Measurements from ENCODE around the gene FGD6.
"Not testable (repeated sequence)": the region's sequence is repeated elsewhere in the genome, so short reads cannot be mapped to it uniquely, and the experiment has no call there.

Gene FGD6

DNA sequence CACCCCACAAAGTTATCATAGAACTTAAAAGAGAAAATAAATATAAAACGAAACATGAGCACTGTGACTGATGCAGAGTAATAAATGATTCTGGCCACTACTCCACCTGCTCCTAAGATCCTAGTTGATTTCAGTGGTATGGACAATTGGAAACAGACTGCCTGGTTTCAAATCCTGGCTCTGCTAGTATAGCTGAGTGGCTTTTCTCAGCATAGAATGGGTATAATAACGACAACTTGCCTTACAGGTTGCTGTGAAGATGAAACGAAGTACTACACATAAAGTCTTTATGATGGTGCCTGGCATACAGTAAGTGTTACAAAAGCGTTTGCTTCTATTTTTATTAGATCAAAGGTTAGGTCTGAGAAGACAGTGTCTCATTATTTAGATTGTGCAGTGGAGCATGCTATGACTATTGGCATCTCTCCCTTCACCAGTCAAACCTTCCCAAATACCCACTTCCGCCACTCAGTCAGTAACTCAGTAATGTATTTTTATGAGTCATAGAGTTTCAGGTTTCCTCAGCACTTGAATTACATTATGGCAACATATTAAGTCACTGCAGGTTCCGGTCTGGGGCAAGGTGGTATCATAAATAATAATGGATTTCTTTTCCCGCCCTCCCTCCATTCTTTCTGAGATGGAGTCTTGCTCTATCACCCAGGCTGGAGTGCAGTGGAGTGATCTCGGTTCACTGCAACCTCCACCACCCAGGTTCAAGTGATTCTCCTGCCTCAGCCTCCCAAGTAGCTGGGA, 114.2 kb downstream of the FGD6 start:
- TF ChIP-seq, protein P1, sequence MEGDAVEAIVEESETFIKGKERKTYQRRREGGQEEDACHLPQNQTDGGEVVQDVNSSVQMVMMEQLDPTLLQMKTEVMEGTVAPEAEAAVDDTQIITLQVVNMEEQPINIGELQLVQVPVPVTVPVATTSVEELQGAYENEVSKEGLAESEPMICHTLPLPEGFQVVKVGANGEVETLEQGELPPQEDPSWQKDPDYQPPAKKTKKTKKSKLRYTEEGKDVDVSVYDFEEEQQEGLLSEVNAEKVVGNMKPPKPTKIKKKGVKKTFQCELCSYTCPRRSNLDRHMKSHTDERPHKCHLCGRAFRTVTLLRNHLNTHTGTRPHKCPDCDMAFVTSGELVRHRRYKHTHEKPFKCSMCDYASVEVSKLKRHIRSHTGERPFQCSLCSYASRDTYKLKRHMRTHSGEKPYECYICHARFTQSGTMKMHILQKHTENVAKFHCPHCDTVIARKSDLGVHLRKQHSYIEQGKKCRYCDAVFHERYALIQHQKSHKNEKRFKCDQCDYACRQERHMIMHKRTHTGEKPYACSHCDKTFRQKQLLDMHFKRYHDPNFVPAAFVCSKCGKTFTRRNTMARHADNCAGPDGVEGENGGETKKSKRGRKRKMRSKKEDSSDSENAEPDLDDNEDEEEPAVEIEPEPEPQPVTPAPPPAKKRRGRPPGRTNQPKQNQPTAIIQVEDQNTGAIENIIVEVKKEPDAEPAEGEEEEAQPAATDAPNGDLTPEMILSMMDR (IDR thresholded peaks at IDR 0.05; ENCODE audit: borderline replicate concordance, insufficient read depth, low read depth, low read length): no peak
- no peak overlapping the region for H3K4me3 ChIP-seq (ENCODE audit: low read depth, low read length)

DNA sequence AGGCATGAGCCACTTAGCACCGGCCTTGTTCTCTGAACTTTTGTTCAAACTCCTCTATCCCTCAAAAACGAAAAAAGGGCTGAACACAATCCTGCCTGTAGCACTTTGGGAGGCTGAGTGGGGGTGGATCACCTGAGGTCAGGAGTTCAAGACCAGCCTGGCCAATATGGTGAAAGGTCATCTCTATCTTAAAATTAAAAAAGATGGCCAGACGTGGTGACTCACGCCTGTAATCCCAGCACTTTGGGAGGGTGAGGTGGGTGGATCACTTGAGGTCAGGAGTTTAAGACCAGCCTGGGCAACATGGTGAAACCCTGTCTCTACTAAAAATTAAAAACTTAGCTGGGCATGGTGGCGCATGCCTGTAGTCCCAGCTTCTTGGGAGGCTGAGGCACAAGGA, 115.3 kb downstream of the FGD6 start:
- H3K4me3 ChIP-seq (ENCODE audit: low read depth, low read length): not testable (repeated sequence)

DNA sequence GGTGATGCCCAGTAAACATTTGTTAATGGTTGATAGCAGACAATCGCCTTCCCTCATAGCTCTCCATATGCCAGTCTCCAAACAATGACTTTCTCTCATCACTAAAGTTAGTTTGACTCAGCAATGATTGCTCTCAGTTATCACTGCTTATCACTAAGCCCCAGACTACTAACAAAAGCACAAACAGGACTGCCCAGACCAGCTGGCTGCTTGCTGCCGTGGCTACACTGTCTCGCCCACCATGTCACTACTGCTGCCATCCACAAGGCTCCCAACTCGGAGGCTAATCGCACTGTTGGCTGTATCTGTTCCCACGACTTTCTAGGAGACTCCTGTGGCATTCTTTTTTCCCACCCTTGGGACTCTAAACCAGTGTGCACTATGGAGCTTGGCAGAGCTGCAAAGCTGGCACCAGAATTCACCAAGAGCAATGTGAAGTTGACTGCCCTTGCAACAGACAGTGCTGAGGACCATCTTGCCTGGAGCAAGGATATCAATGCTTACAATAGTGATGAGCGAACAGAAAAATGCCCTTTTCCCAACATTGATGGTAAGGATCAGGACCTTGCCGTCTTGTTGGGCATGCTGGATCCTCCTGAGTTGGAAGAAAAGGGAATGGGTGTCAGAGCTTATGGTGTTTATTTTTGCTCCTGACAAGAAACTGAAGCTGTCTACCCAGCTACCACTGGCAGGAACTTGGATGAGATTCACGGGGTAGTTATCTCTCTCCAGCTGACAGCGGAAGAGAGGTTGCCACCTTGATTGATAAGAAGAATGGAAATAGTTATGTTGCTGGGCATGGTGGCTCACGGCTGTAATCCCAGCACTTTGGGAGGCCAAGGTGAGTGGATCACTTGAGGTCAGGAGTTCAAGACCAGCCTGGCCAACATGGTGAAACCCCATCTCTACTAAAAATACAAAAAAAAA, 116.7 kb downstream of the FGD6 start:
- TF ChIP-seq, protein P1 (IDR thresholded peaks at IDR 0.05; ENCODE audit: borderline replicate concordance, insufficient read depth, low read depth, low read length): no peak
- no peak overlapping the region for H3K4me3 ChIP-seq (ENCODE audit: low read depth, low read length)

DNA sequence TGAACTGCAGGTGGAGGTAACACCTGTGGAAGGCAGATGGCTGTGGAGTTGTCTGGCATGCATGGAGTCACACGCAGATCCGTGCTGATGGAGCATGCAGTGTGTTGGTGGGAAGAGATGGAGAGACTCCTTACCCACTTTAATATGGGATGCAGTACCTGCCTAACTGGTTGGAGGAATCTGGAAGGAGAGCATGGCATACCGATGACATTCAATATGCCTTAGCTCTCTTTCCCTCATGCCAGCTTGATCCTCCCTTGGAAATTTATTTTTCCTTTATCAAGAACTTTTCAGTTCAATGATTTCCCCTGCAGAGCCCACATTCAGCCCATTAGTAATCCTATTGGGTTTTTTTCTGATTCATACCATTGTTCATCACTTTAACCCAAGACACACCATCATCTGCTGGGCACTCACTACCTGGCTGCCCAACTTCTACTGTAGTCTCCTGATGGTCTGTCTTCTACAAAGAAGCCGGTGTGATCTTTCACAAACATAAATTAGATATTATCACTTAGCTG, 117.9 kb downstream of the FGD6 start:
- TF ChIP-seq, protein P1 (IDR thresholded peaks at IDR 0.05; ENCODE audit: borderline replicate concordance, insufficient read depth, low read depth, low read length): no peak
- no peak overlapping the region for H3K4me3 ChIP-seq (ENCODE audit: low read depth, low read length)

DNA sequence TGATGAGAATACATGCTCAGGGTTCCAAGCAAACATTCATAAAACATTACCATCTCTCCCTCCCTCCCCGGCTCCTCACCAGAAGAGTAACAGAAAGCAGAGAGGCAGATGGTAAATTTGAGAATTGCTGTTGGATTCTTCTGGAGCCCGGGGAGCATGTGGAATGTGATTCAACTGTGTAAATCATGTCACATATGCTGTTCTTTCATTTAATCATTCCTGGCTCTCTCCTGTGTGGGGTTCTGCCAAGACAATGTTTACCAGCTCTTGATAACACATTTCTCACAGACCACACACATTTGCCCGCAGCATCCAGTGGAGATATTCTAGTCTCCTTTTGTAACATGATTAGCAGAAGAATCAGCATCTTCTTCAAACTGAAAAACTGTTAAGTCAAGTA, 120.4 kb downstream of the FGD6 start:
- TF ChIP-seq, protein P1 (IDR thresholded peaks at IDR 0.05; ENCODE audit: borderline replicate concordance, insufficient read depth, low read depth, low read length): no peak
- H3K4me3 ChIP-seq (ENCODE audit: low read depth, low read length): no peak overlapping the region

DNA sequence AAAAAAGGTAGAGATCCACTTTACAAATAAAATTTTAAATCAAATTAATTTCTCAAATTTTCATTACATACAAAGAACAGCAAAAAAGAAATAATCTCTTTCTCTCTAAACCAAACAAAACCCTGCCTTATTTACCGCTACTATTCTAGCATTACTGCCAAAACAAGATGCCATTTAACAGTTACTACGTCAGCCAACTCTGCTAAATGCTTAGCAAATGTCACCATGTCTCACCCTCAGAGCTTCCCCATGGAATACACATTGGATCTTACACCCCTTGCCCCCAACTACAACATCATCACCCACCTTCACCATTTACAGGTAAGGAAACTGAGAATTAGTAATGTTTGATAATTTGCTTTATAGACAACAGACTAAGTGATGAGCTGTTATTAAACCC, 120.9 kb downstream of the FGD6 start:
- TF ChIP-seq, protein P1 (IDR thresholded peaks at IDR 0.05; ENCODE audit: borderline replicate concordance, insufficient read depth, low read depth, low read length): no peak
- no peak overlapping the region for H3K4me3 ChIP-seq (ENCODE audit: low read depth, low read length)

DNA sequence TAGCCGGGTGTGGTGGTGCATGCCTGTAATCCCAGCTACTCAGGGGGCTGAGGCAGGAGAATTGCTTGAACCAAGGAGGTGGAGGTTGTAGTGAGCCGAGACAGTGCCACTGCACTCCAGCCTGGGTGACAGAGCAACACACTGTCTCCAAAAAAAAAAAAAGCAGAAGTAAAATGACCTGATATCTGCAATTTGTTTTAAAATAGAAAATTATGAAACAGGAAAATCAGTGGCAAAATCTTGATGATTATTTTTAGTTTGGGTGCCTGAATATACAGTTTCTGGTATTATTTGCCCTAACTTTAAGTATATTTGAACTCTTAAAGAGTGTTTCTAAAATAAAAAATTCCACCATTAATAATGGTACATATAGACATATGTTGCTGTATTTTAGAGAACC, 121.4 kb downstream of the FGD6 start:
- H3K4me3 ChIP-seq (ENCODE audit: low read depth, low read length): not testable (repeated sequence)

DNA sequence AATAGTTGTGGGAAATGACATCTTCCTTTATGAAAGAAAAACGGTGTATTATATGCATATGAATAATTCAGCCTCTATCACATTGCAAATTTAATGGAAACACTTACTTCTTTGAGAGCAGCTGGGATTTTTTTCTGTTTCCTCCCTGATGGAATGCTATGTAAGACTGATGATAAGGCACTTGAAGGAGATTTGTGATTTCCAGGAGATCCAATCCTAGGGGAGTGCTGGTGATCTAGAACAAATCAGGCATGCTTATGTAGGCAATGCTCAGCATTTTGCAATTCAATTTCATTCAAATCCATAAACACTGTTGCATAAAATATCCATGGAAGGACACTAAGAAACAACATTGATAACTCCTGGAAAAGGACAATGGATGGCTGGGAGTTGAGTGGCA, 127.8 kb downstream of the FGD6 start:
- H3K4me3 ChIP-seq (ENCODE audit: low read depth, low read length): no peak overlapping the region
- TF ChIP-seq, protein P1 (IDR thresholded peaks at IDR 0.05; ENCODE audit: borderline replicate concordance, insufficient read depth, low read depth, low read length): no peak
